Measurements from ENCODE around the gene DLK1.

Gene DLK1

GRCh38 chr14:100740929-100741328 is 14.2 kb downstream of the DLK1 start:
- Mint-ChIP-seq H3K27ac (no peak overlapping the region), H3K36me3 (no peaks in the 10 kb centered on the region), H3K4me1 (no peaks in the 10 kb centered on the region), H3K9me3 (no peaks in the 10 kb centered on the region), H3K4me3 (no peak overlapping the region), H3K27me3 (no peaks in the 10 kb centered on the region)
- CTCF ChIA-PET: no interaction called here
- no peak for DNase-seq

GRCh38 chr14:100741966-100742365 is 15.3 kb downstream of the DLK1 start:
- H3K36me3 Mint-ChIP-seq: no peaks in the 10 kb centered on the region
- H3K9me3 Mint-ChIP-seq: no peaks in the 10 kb centered on the region
- no peaks in the 10 kb centered on the region for H3K27me3 Mint-ChIP-seq
- no peak for DNase-seq
- CTCF ChIA-PET: no interaction called here
- H3K4me1 Mint-ChIP-seq: no peaks in the 10 kb centered on the region
- no peak overlapping the region for H3K4me3 Mint-ChIP-seq
- no peak overlapping the region for H3K27ac Mint-ChIP-seq

- H3K9me3 Mint-ChIP-seq: no peaks in the 10 kb centered on the region
- no peak for DNase-seq
- H3K4me3 Mint-ChIP-seq: no peak overlapping the region
- H3K4me1 Mint-ChIP-seq: no peaks in the 10 kb centered on the region
- no peak overlapping the region for H3K27ac Mint-ChIP-seq
- H3K36me3 Mint-ChIP-seq: no peaks in the 10 kb centered on the region
- H3K27me3 Mint-ChIP-seq: peaks cover under 1% of the 10 kb centered on the region
- CTCF ChIA-PET: no interaction called here
These were observed 19.6 kb downstream of the DLK1 start for GRCh38 chr14:100746326-100746725.

- Mint-ChIP-seq H3K4me3 (no peak overlapping the region), H3K4me1 (no peaks in the 10 kb centered on the region), H3K27me3 (peaks cover 5% of the 10 kb centered on the region), H3K36me3 (no peaks in the 10 kb centered on the region), H3K9me3 (no peaks in the 10 kb centered on the region), H3K27ac (no peak overlapping the region)
- DNase-seq: no peak
- CTCF ChIA-PET: no interaction called here
These were observed 20.4 kb downstream of the DLK1 start for GRCh38 chr14:100747021-100747586.

GRCh38 chr14:100747736-100748135 is 21.0 kb downstream of the DLK1 start:
- Mint-ChIP-seq H3K27me3 (peaks cover 7% of the 10 kb centered on the region), H3K27ac (no peak overlapping the region), H3K36me3 (no peaks in the 10 kb centered on the region), H3K9me3 (no peaks in the 10 kb centered on the region), H3K4me3 (no peak overlapping the region), H3K4me1 (no peaks in the 10 kb centered on the region)
- CTCF ChIA-PET: no interaction called here
- no peak for DNase-seq

GRCh38 chr14:100748403-100748802 is 21.7 kb downstream of the DLK1 start:
- Mint-ChIP-seq H3K36me3 (no peaks in the 10 kb centered on the region), H3K4me1 (no peaks in the 10 kb centered on the region), H3K27ac (no peak overlapping the region), H3K27me3 (peaks cover 14% of the 10 kb centered on the region), H3K9me3 (no peaks in the 10 kb centered on the region), H3K4me3 (no peak overlapping the region)
- CTCF ChIA-PET: no interaction called here
- DNase-seq: no peak

- CTCF ChIA-PET: no interaction called here
These were observed 22.3 kb downstream of the DLK1 start for GRCh38 chr14:100748944-100749343.

GRCh38 chr14:100749967-100750597 is 23.4 kb downstream of the DLK1 start:
- Mint-ChIP-seq H3K27ac (no peak overlapping the region), H3K9me3 (no peaks in the 10 kb centered on the region), H3K36me3 (no peaks in the 10 kb centered on the region), H3K4me3 (no peak overlapping the region), H3K27me3 (peaks cover 26% of the 10 kb centered on the region), H3K4me1 (no peaks in the 10 kb centered on the region)
- no peak for DNase-seq
- CTCF ChIA-PET: no interaction called here

More at GRCh38 chr14:100748944-100749343, 22.3 kb downstream of the DLK1 start:
- DNase-seq: no peak
- no peak overlapping the region for H3K27ac Mint-ChIP-seq
- H3K4me3 Mint-ChIP-seq: no peak overlapping the region
- H3K27me3 Mint-ChIP-seq: peaks cover 19% of the 10 kb centered on the region
- no peaks in the 10 kb centered on the region for H3K9me3 Mint-ChIP-seq
- H3K36me3 Mint-ChIP-seq: no peaks in the 10 kb centered on the region
- H3K4me1 Mint-ChIP-seq: no peaks in the 10 kb centered on the region

- DNase-seq: no peak
- no peaks in the 10 kb centered on the region for H3K36me3 Mint-ChIP-seq
- H3K9me3 Mint-ChIP-seq: no peaks in the 10 kb centered on the region
- no peak overlapping the region for H3K4me3 Mint-ChIP-seq
- peaks cover 26% of the 10 kb centered on the region for H3K27me3 Mint-ChIP-seq
- CTCF ChIA-PET: no interaction called here
- no peak overlapping the region for H3K27ac Mint-ChIP-seq
- no peaks in the 10 kb centered on the region for H3K4me1 Mint-ChIP-seq
These were observed 24.3 kb downstream of the DLK1 start for GRCh38 chr14:100750762-100751699.

GRCh38 chr14:100754020-100754419 is 27.3 kb downstream of the DLK1 start:
- DNase-seq: no peak
- Mint-ChIP-seq H3K36me3 (no peaks in the 10 kb centered on the region), H3K4me1 (no peaks in the 10 kb centered on the region), H3K27ac (no peak overlapping the region), H3K4me3 (no peak overlapping the region), H3K9me3 (no peaks in the 10 kb centered on the region), H3K27me3 (peaks cover 26% of the 10 kb centered on the region)
- CTCF ChIA-PET: no interaction called here

- H3K9me3 Mint-ChIP-seq: no peaks in the 10 kb centered on the region
- CTCF ChIA-PET: no interaction called here
- H3K4me1 Mint-ChIP-seq: no peaks in the 10 kb centered on the region
- no peaks in the 10 kb centered on the region for H3K36me3 Mint-ChIP-seq
- H3K4me3 Mint-ChIP-seq: no peak overlapping the region
- H3K27me3 Mint-ChIP-seq: peaks cover 26% of the 10 kb centered on the region
- no peak overlapping the region for H3K27ac Mint-ChIP-seq
- DNase-seq: no peak
These were observed 29.0 kb downstream of the DLK1 start for GRCh38 chr14:100755649-100756048.

- peaks cover 14% of the 10 kb centered on the region for H3K27me3 Mint-ChIP-seq
- CTCF ChIA-PET: no interaction called here
- DNase-seq: no peak
These were observed 34.8 kb downstream of the DLK1 start for GRCh38 chr14:100761481-100761880.

GRCh38 chr14:100762089-100762515 is 35.4 kb downstream of the DLK1 start:
- no peaks in the 10 kb centered on the region for H3K4me1 Mint-ChIP-seq
- no peaks in the 10 kb centered on the region for H3K9me3 Mint-ChIP-seq
- H3K27ac Mint-ChIP-seq: no peak overlapping the region
- CTCF ChIA-PET: no interaction called here
- no peak overlapping the region for H3K4me3 Mint-ChIP-seq
- no peak for DNase-seq
- H3K27me3 Mint-ChIP-seq: peaks cover 14% of the 10 kb centered on the region
- no peaks in the 10 kb centered on the region for H3K36me3 Mint-ChIP-seq

More at GRCh38 chr14:100761481-100761880, 34.8 kb downstream of the DLK1 start:
- no peaks in the 10 kb centered on the region for H3K4me1 Mint-ChIP-seq
- H3K9me3 Mint-ChIP-seq: no peaks in the 10 kb centered on the region
- no peaks in the 10 kb centered on the region for H3K36me3 Mint-ChIP-seq
- H3K27ac Mint-ChIP-seq: no peak overlapping the region
- no peak overlapping the region for H3K4me3 Mint-ChIP-seq

- Mint-ChIP-seq H3K27ac (no peak overlapping the region), H3K36me3 (no peaks in the 10 kb centered on the region), H3K27me3 (peaks cover 14% of the 10 kb centered on the region), H3K4me3 (no peak overlapping the region), H3K9me3 (no peaks in the 10 kb centered on the region), H3K4me1 (no peaks in the 10 kb centered on the region)
- DNase-seq: no peak
- CTCF ChIA-PET: no interaction called here
These were observed 36.2 kb downstream of the DLK1 start for GRCh38 chr14:100762901-100763300.
